HEK293 (cell line): Measurements from ENCODE around the gene ZNF93.
A peak's percentile ranks its signal among the peaks of the same experiment; 100 is the strongest.
"Not testable (repeated sequence)": the region's sequence is repeated elsewhere in the genome, so short reads cannot be mapped to it uniquely, and the experiment has no call there.

Experiments
- CTCF ChIA-PET: fragments of 350-600 bp; formaldehyde crosslinking; extraction: SDS; loops from one replicate; lab custom pipeline; 2021; ENCODE audit warnings: antibody characterized with exemption; lab: Yijun Ruan, JAX
- POLR2A ChIA-PET: fragments of 300-600 bp; formaldehyde crosslinking; extraction: SDS; loops from one replicate; lab custom pipeline; 2020; ENCODE audit warnings: antibody characterized with exemption, inconsistent platforms; lab: Yijun Ruan, JAX
- H3K27ac ChIP-seq: fragments of 200-500 bp; sonication (Bioruptor generic); 2 replicates; pipeline ENCODE4 v1.5.1; 2014; ENCODE audit warnings: low read depth, low read length, control low read depth, inconsistent platforms; ENCODE audit errors: extremely low read depth
- H3K36me3 ChIP-seq, 2 experiments: fragments of 200-500 bp in 1 of 2; sonication (Bioruptor generic) in 1 of 2; 1 replicate in 1 of 2; 2 replicates in 1 of 2; pipeline ENCODE4 v1.5.1; 2014 to 2017; ENCODE audit warnings: inconsistent platforms in 2 of 2, low read length in 2 of 2; ENCODE audit not compliant: control insufficient read depth in 2 of 2, insufficient read depth in 1 of 2
- H3K4me1 ChIP-seq: fragments of 200-500 bp; sonication (Bioruptor generic); 2 replicates; pipeline ENCODE4 v1.5.1; 2014; ENCODE audit warnings: mild to moderate bottlenecking, low read length, inconsistent platforms; ENCODE audit not compliant: control insufficient read depth, insufficient read depth
- H3K4me3 ChIP-seq: 2 replicates; pipeline ENCODE4 v1.5.1; 2011; ENCODE audit warnings: low read depth, mild to moderate bottlenecking, control low read depth, low read length, moderate library complexity
- H3K9me3 ChIP-seq: fragments of 200-500 bp; sonication (Bioruptor generic); 2 replicates; pipeline ENCODE4 v1.5.1; 2014; ENCODE audit warnings: low read depth, low read length, inconsistent platforms; ENCODE audit not compliant: control insufficient read depth, insufficient read depth
- GLIS1 ChIP-seq: fragments of 450-650 bp; formaldehyde crosslinking; IDR thresholded peaks from 2 replicates; pipeline ENCODE4 v1.5.1; 2016; ENCODE audit warnings: missing biosample characterization, missing genetic modification characterization
- MYNN ChIP-seq: fragments of 450-650 bp; formaldehyde crosslinking; IDR thresholded peaks from 2 replicates; pipeline ENCODE4 v1.5.1; 2016; ENCODE audit warnings: missing biosample characterization, missing genetic modification characterization, borderline replicate concordance
- OVOL3 ChIP-seq: fragments of 450-650 bp; formaldehyde crosslinking; IDR thresholded peaks from 2 replicates; pipeline ENCODE4 v1.5.1; 2016; ENCODE audit warnings: missing biosample characterization, missing genetic modification characterization
- SALL2 ChIP-seq: fragments of 450-650 bp; formaldehyde crosslinking; IDR thresholded peaks from 2 replicates; pipeline ENCODE4 v1.5.0; 2017; ENCODE audit warnings: missing biosample characterization, mild to moderate bottlenecking, missing genetic modification characterization, borderline replicate concordance
- SETDB1 ChIP-seq: IDR thresholded peaks from one replicate; pipeline ENCODE4 v1.6.1; 2017; ENCODE audit warnings: mild to moderate bottlenecking, low read length, moderate library complexity, mixed read lengths; ENCODE audit not compliant: insufficient read length
- TCF7L2 ChIP-seq: IDR thresholded peaks from 2 replicates; pipeline ENCODE4 v1.6.1; 2011; ENCODE audit warnings: low read depth, mild to moderate bottlenecking, inconsistent platforms, low read length, moderate library complexity, borderline replicate concordance
- ZFHX2 ChIP-seq: fragments of 450-650 bp; formaldehyde crosslinking; conservative IDR thresholded peaks from 2 replicates; pipeline ENCODE4 v1.5.1; 2016; ENCODE audit warnings: missing biosample characterization, missing genetic modification characterization
- ZNF121 ChIP-seq: fragments of 450-650 bp; formaldehyde crosslinking; IDR thresholded peaks from 2 replicates; pipeline ENCODE4 v1.5.1; 2016; ENCODE audit warnings: missing biosample characterization, missing genetic modification characterization
- ZNF133 ChIP-seq: fragments of 450-650 bp; formaldehyde crosslinking; IDR thresholded peaks from 2 replicates; pipeline ENCODE4 v1.5.1; 2016; ENCODE audit warnings: missing biosample characterization, missing genetic modification characterization
- ZNF174 ChIP-seq: fragments of 450-650 bp; formaldehyde crosslinking; IDR thresholded peaks from 2 replicates; pipeline ENCODE4 v1.5.0; 2017; ENCODE audit warnings: missing biosample characterization, mild to moderate bottlenecking, missing genetic modification characterization
- ZNF202 ChIP-seq: fragments of 450-650 bp; formaldehyde crosslinking; IDR thresholded peaks from 2 replicates; pipeline ENCODE4 v1.5.1; 2016; ENCODE audit warnings: missing biosample characterization, missing genetic modification characterization, borderline replicate concordance
- ZNF274 ChIP-seq, 2 experiments: fragments of 200-500 bp in 1 of 2; fragments of 450-650 bp in 1 of 2; sonication (Bioruptor generic) in 1 of 2; formaldehyde crosslinking in 1 of 2; IDR thresholded peaks; 2 replicates each; pipeline versions ENCODE4 v1.5.1 to v1.6.1; 2014 to 2016; ENCODE audit warnings: borderline replicate concordance in 1 of 2, inconsistent platforms in 1 of 2, low read length in 1 of 2, missing biosample characterization in 1 of 2, missing genetic modification characterization in 1 of 2
- ZNF37A ChIP-seq: fragments of 450-650 bp; IDR thresholded peaks from 2 replicates; pipeline ENCODE4 v1.5.1; 2018; ENCODE audit warnings: missing biosample characterization, missing genetic modification characterization
- ZNF514 ChIP-seq: fragments of 450-650 bp; formaldehyde crosslinking; IDR thresholded peaks from 2 replicates; pipeline ENCODE4 v1.5.1; 2016; ENCODE audit warnings: missing biosample characterization, missing genetic modification characterization
- ZNF837 ChIP-seq: fragments of 450-650 bp; formaldehyde crosslinking; IDR thresholded peaks from 2 replicates; pipeline ENCODE4 v1.5.1; 2016; ENCODE audit warnings: missing biosample characterization, missing genetic modification characterization
- ZNF843 ChIP-seq: fragments of 450-650 bp; formaldehyde crosslinking; IDR thresholded peaks from 2 replicates; pipeline ENCODE4 v1.5.1; 2016; ENCODE audit warnings: missing biosample characterization, missing genetic modification characterization
- TF ChIP-seq, protein P1 (sequence below): fragments of 450-650 bp; formaldehyde crosslinking; optimal IDR thresholded peaks from 2 replicates; pipeline ENCODE3; 2016; ENCODE audit warnings: missing biosample characterization, mild to moderate bottlenecking, missing genetic modification characterization
- TF ChIP-seq, protein P2 (sequence below): fragments of 450-650 bp; formaldehyde crosslinking; IDR thresholded peaks from 2 replicates; pipeline ENCODE4; 2016; ENCODE audit warnings: missing biosample characterization, missing genetic modification characterization
- TF ChIP-seq, protein P3 (sequence below): fragments of 450-650 bp; formaldehyde crosslinking; IDR thresholded peaks from 2 replicates; pipeline ENCODE4 v1.5.1; 2017; ENCODE audit warnings: missing biosample characterization, missing genetic modification characterization

Gene ZNF93

DNA sequence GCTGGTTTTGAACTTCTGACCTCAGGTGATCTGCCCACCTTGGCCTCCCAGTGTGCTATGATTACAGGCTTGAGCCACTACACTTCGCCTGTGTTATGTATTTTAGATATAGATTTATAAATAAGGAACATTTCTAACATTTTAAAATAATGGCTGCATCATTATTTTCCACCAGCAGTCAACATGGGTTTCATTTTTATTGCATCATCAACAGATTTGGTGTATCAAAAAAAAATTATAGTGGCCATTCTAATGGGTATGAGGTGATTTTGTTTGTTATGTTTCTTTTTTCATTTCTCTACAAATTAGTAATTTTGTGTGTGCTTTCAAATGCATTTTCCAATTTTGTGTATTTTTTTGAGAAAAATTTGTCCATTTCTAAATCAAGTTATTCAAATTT is 16.2 kb upstream of the ZNF93 start:
- no peak overlapping the region for H3K4me3 ChIP-seq
- H3K9me3 ChIP-seq, result no peaks in the 10 kb centered on the region
- ChIA-PET POLR2A (no interaction called here), CTCF (no interaction called here)
- TF ChIP-seq, protein P1, sequence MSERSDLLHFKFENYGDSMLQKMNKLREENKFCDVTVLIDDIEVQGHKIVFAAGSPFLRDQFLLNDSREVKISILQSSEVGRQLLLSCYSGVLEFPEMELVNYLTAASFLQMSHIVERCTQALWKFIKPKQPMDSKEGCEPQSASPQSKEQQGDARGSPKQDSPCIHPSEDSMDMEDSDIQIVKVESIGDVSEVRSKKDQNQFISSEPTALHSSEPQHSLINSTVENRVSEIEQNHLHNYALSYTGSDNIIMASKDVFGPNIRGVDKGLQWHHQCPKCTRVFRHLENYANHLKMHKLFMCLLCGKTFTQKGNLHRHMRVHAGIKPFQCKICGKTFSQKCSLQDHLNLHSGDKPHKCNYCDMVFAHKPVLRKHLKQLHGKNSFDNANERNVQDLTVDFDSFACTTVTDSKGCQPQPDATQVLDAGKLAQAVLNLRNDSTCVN (tag by site-specific recombination), result no peak
- TF ChIP-seq ZNF843 (tag by site-specific recombination) (no peak), ZNF37A (tag by site-specific recombination) (no peak), TCF7L2 (no peak), ZFHX2 (tag by site-specific recombination) (no peak), ZNF514 (tag by site-specific recombination) (no peak), ZNF133 (tag by site-specific recombination) (no peak), ZNF202 (tag by site-specific recombination) (no peak), ZNF121 (tag by site-specific recombination) (no peak), GLIS1 (tag by site-specific recombination) (no peak), SALL2 (no peak), OVOL3 (tag by site-specific recombination) (no peak), ZNF837 (no peak), ZNF174 (no peak), MYNN (tag by site-specific recombination) (no peak)
- TF ChIP-seq, protein P2, sequence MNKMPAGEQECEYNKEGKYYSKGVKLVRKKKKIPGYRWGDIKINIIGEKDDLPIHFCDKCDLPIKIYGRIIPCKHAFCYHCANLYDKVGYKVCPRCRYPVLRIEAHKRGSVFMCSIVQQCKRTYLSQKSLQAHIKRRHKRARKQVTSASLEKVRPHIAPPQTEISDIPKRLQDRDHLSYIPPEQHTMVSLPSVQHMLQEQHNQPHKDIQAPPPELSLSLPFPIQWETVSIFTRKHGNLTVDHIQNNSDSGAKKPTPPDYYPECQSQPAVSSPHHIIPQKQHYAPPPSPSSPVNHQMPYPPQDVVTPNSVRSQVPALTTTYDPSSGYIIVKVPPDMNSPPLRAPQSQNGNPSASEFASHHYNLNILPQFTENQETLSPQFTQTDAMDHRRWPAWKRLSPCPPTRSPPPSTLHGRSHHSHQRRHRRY (tag by site-specific recombination), result no peak
- TF ChIP-seq, protein P3, sequence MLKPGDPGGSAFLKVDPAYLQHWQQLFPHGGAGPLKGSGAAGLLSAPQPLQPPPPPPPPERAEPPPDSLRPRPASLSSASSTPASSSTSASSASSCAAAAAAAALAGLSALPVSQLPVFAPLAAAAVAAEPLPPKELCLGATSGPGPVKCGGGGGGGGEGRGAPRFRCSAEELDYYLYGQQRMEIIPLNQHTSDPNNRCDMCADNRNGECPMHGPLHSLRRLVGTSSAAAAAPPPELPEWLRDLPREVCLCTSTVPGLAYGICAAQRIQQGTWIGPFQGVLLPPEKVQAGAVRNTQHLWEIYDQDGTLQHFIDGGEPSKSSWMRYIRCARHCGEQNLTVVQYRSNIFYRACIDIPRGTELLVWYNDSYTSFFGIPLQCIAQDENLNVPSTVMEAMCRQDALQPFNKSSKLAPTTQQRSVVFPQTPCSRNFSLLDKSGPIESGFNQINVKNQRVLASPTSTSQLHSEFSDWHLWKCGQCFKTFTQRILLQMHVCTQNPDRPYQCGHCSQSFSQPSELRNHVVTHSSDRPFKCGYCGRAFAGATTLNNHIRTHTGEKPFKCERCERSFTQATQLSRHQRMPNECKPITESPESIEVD (tag by site-specific recombination), result no peak
- 0 out of 3 replicates have a peak, but pooled peaks cover 0 to 3% of the 10 kb centered on the region in 2 experiments for H3K36me3 ChIP-seq
- H3K27ac ChIP-seq, result no peak overlapping the region
- no peaks in the 10 kb centered on the region for H3K4me1 ChIP-seq

DNA sequence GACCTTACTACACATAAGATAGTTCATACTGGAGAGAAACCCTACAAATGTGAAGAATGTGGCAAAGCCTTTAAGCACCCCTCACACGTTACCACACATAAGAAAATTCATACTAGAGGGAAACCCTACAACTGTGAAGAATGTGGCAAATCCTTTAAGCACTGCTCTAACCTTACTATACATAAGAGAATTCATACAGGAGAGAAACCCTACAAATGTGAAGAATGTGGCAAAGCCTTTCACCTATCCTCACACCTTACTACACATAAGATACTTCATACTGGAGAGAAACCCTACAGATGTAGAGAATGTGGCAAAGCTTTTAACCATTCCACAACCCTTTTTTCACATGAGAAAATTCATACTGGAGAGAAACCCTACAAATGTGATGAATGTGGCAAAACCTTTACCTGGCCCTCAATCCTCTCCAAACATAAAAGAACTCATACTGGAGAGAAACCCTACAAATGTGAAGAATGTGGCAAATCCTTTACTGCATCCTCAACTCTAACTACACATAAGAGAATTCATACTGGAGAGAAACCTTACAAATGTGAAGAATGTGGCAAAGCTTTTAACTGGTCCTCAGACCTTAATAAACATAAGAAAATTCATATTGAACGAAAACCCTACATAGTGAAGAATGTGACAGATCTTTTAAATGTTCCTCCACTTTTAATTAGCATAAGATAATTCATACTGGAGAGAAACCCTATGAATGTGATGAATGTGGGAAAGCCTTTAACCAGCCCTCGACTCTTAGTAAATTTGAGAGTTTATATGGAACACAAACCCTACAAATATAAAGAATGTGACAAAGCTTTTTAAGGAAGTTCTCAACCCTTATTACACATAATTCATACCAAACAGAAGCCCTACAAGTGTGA is 8.4 kb upstream of the ZNF93 start:
- H3K4me3 ChIP-seq; H3K36me3 ChIP-seq; TF ChIP-seq ZNF274 (IDR thresholded peaks at IDR 0.05; ENCODE audit: low read length): not testable (repeated sequence)
- CTCF ChIA-PET, result interaction anchor here (0.7 kb wide), 1 partner anchor 519 kb away, joined by 3 read pairs; no protein-coding TSS in a partner anchor
- TF ChIP-seq ZNF274 (tag by site-specific recombination; IDR thresholded peaks at IDR 0.05; ENCODE audit: borderline replicate concordance) (0 out of 2 replicates have a peak, but pooled peaks have one; percentile 76), SETDB1 (peak; percentile 79)
- TF ChIP-seq, all 188 proteins: peak for 2; not testable (repeated sequence) for 186
- H3K9me3 ChIP-seq, H3K4me1 ChIP-seq, H3K27ac ChIP-seq, POLR2A ChIA-PET: not testable (repeated sequence)
